ENCODE data around the gene ADCY9. TPM values are rescaled to one million over a fixed set of nuclear protein-coding genes. Genes with fewer than 3 reads are reported as not detected.
A peak's percentile ranks its signal among the peaks of the same experiment; 100 is the strongest.

The ADCY9 gene
- total RNA-seq, 4 donors from 2014 or later, result 19.0 to 32.7 (median 29.6) TPM

DNA sequence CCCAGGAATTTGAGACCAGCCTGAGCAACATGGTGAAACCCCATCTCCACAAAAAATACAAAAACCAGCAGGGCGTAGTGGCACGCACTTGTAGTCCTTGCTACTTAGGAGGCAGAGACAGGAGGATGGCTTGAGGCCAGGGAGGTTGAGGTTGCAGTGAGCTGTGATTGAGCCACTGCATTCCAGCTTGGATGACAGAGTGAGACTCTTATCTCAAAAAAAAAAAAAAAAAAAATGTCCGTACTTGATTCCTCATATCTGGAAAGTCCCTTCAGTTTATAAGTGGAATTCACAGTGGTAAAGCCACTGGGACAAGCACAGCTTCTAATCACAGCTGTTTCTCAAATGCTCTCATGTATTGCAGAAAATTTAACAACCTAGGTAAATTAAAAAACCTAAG lies 157.1 kb downstream of the ADCY9 start:
- H3K27ac ChIP-seq, result no peak overlapping the region
- DNase-seq (ENCODE audit: low spot score in 2 of 2), result no peak
- H3K27me3 ChIP-seq, result no peaks in the 10 kb centered on the region
- H3K9me3 ChIP-seq, result no peaks in the 10 kb centered on the region
- peaks cover 0 to 41% (median 18%) of the 10 kb centered on the region in 4 donors for H3K4me1 ChIP-seq
- H3K36me3 ChIP-seq, result no peaks in the 10 kb centered on the region
- no peak overlapping the region for H3K4me3 ChIP-seq
- TF ChIP-seq, protein P1, sequence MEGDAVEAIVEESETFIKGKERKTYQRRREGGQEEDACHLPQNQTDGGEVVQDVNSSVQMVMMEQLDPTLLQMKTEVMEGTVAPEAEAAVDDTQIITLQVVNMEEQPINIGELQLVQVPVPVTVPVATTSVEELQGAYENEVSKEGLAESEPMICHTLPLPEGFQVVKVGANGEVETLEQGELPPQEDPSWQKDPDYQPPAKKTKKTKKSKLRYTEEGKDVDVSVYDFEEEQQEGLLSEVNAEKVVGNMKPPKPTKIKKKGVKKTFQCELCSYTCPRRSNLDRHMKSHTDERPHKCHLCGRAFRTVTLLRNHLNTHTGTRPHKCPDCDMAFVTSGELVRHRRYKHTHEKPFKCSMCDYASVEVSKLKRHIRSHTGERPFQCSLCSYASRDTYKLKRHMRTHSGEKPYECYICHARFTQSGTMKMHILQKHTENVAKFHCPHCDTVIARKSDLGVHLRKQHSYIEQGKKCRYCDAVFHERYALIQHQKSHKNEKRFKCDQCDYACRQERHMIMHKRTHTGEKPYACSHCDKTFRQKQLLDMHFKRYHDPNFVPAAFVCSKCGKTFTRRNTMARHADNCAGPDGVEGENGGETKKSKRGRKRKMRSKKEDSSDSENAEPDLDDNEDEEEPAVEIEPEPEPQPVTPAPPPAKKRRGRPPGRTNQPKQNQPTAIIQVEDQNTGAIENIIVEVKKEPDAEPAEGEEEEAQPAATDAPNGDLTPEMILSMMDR (IDR thresholded peaks at IDR 0.05), result no peak
- TF ChIP-seq EP300 (IDR thresholded peaks at IDR 0.05) (no peak), POLR2A (IDR thresholded peaks at IDR 0.05) (no peak)
- WGBS, 2 donors, result 62 to 77% methylated on average over 3 of the region's 3 CpGs

DNA sequence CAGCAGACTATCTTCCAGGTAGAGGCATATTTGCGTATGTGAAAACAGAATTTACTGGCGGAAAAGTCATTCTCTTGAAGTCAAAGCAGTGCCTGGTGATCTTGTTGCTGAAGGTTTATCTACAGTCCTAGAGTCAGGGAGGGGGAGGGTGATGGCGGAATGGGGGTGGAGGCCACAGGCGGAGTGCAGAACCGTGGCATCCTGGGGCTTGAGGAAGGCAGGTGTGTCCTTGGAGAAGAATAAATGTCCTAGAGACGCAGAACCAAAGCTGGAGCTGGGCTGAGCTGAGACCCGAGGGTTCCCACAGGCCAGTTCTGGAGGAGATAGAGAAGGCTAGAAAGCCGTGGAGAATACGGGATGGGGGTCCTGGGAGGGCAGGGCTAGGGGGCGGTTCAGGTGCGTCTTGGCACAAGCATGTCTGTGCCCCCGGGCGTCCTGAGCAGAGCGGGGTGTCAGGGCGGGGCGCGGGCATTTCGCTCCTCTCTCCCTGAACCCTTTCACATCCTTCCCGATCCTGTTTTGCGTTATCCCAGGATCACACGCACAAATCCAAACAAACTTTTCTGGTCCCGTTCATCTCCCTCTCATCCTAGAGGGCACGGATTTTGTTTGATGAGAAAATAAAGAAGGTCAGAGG lies 158.8 kb downstream of the ADCY9 start:
- Histone ChIP-seq H3K4me3 (no peak overlapping the region), H3K27ac (no peak overlapping the region), H3K9me3 (no peaks in the 10 kb centered on the region), H3K36me3 (no peaks in the 10 kb centered on the region), H3K4me1 (peaks cover 0 to 46% (median 15%) of the 10 kb centered on the region in 4 donors), H3K27me3 (no peaks in the 10 kb centered on the region)
- DNase-seq (ENCODE audit: low spot score in 2 of 2), result no peak
- 82 to 86% methylated on average over 23 of the region's 23 CpGs for WGBS, 2 donors
- no peak for TF ChIP-seq EP300 (IDR thresholded peaks at IDR 0.05)
- no peak for TF ChIP-seq POLR2A (IDR thresholded peaks at IDR 0.05)
- TF ChIP-seq, protein P1 (IDR thresholded peaks at IDR 0.05), result no peak

DNA sequence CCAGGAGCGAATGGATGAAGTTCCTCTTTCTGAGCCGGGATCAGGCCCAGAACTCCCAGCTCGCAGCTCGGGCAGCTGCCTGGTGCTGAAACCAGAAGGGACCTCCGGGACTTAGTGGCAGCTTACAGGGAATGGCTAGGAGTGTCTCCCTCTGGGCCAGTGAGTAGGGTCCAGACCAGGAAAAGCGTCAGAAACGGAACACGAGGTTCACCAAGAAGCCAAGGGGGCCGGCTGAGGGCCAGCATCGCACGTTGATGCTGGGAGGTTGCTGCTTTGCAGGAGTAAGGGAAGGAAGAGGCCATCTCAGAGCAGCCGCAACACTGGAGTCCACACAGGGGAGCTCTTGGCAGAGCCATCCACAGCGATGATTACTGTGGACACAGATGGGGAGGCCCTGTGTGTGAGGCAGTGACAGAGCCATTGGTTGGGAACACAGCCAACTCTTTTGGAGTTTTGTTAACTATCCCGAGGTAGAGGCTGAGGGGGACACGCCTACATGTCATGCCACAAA lies 161.8 kb downstream of the ADCY9 start:
- DNase-seq (ENCODE audit: low spot score in 2 of 2), result peak in 1 of 2 donors; percentile 53
- Histone ChIP-seq H3K36me3 (no peaks in the 10 kb centered on the region), H3K27ac (peak overlapping the region in 2 of 4 donors; percentile 32 to 68), H3K9me3 (no peaks in the 10 kb centered on the region), H3K4me3 (peak overlapping the region in 1 of 4 donors; percentile 5), H3K27me3 (no peaks in the 10 kb centered on the region), H3K4me1 (peaks cover 0 to 44% (median 6%) of the 10 kb centered on the region in 4 donors)
- TF ChIP-seq, protein P1 (IDR thresholded peaks at IDR 0.05), result no peak
- TF ChIP-seq EP300 (IDR thresholded peaks at IDR 0.05), result no peak
- TF ChIP-seq POLR2A (IDR thresholded peaks at IDR 0.05), result no peak
- WGBS, 2 donors, result 49 to 62% methylated on average over 15 of the region's 15 CpGs

DNA sequence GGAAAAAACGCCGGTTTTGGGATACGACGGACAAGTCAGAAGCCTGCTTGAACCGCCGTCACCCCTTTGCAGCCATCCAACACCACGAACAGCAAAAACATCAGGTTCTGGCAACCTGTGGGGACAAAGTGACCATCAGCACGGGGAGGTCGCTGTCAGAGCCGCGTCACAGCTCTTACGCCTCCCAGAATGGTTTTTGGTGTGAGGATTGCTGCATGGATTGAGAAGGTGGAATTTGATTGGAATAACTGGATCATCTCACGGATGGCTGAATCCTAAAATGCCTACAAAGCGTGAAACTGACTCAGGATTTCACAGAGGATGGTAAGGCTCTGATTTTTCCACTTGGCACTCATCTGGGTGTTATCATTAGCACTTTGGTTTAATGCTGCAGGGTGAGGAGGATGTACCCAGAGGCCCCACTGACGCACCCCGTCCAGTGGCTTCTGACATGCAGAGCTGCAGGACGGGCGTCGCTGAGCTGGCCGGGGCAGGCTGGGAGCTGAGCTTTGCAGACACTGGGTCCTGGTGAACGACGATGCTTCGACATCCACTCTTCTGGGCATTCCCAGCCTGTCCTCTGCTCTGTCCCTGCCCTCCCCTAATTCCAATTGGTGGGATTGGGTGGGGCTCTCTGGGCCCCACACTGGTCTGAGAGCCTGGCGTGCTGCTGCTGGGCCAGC lies 162.4 kb downstream of the ADCY9 start:
- Histone ChIP-seq H3K4me3 (peak overlapping the region in 1 of 4 donors; percentile 5), H3K9me3 (no peaks in the 10 kb centered on the region), H3K36me3 (no peaks in the 10 kb centered on the region), H3K27me3 (no peaks in the 10 kb centered on the region), H3K27ac (peak overlapping the region in 2 of 4 donors; percentile 52 to 68), H3K4me1 (peaks cover 0 to 50% (median 6%) of the 10 kb centered on the region in 4 donors)
- 89 to 90% methylated on average over 22 to 24 of the region's 24 CpGs for WGBS, 2 donors
- DNase-seq (ENCODE audit: low spot score in 2 of 2), result no peak
- TF ChIP-seq POLR2A (IDR thresholded peaks at IDR 0.05) (no peak), EP300 (IDR thresholded peaks at IDR 0.05) (no peak)
- TF ChIP-seq, protein P1 (IDR thresholded peaks at IDR 0.05), result no peak

DNA sequence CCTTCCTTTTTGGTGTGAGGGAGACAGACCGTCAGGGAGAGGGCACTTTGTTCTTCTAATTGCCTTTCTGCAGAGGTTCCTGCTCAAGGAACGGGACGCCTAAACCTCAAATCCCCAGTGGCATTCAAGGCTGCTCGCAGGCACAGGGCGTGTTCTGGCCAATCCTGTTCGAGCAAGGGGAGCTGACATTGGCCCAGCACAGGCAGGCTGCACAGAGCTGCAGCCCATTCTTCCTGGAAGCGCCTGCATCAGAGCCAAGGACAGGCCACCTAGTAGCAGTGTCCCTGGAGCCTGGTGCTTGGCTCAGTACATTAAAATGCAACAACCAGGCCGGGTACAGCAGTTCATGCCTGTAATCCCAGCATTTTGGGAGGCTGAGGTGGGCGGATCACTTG lies 163.5 kb downstream of the ADCY9 start:
- DNase-seq (ENCODE audit: low spot score in 2 of 2), result peak; percentile 86 to 89
- no peak overlapping the region for H3K4me3 ChIP-seq
- TF ChIP-seq EP300 (IDR thresholded peaks at IDR 0.05) (peak in 1 of 2 donors; percentile 93), POLR2A (IDR thresholded peaks at IDR 0.05) (no peak)
- 39 to 61% methylated on average over 6 to 9 of the region's 9 CpGs for WGBS, 2 donors
- no peaks in the 10 kb centered on the region for H3K36me3 ChIP-seq
- H3K4me1 ChIP-seq, result peaks cover 0 to 50% (median 6%) of the 10 kb centered on the region in 4 donors
- H3K27ac ChIP-seq, result peak overlapping the region in 2 of 4 donors; percentile 28 to 50
- H3K9me3 ChIP-seq, result no peaks in the 10 kb centered on the region
- H3K27me3 ChIP-seq, result no peaks in the 10 kb centered on the region

All from tibial nerve (tissue), 4 donors.